Measurements from ENCODE around the gene TMEM132C.

Gene TMEM132C

DNA sequence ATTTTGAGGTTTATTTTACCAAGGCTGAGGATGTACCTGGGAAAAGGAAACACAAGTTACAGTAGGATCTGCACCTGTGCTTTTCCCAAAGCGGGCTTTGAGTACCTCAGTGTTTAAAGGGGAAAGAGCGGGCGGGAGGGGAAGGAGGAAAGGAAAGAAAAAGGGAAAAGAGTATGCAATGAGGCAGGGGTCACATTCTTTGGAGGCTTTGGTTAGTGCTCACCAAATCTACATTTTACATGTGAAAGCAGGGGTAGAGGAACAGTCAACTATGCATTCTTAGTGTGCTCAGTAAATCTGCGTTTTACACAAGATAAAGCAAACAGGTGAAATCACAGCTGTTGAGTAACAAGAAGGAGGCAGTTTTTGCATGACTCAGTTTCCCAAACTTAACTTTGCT lies 242.2 kb downstream of the TMEM132C start:
- no peak for DNase-seq

- DNase-seq = peak in 1 of 2 experiments; percentile 39
Observed at GRCh38 chr12:128510511-128510910, 243.5 kb downstream of the TMEM132C start.

- no peak for DNase-seq
Observed at GRCh38 chr12:128513331-128513730, 246.4 kb downstream of the TMEM132C start.

- no peak for DNase-seq
Observed at GRCh38 chr12:128513831-128514230, 246.9 kb downstream of the TMEM132C start.

DNA sequence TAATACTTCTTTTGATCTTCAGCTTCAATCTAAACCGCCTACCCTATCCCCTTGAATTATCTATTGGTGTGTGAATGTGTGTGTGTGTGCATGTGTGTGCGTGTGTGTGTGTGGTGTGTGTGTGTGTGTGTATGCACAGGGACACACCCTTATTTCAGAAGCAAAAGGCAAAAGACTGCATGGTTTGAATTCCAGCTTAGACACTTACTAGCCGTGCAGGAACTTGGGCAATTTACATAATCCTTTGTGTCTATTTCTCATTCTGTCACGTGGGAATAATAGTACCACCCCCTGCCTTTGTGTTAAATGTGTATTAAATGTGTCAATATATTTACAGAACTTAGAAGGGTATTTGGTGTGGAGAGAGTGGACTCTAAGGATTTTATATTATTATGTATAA lies 251.7 kb downstream of the TMEM132C start:
- DNase-seq = no peak

DNA sequence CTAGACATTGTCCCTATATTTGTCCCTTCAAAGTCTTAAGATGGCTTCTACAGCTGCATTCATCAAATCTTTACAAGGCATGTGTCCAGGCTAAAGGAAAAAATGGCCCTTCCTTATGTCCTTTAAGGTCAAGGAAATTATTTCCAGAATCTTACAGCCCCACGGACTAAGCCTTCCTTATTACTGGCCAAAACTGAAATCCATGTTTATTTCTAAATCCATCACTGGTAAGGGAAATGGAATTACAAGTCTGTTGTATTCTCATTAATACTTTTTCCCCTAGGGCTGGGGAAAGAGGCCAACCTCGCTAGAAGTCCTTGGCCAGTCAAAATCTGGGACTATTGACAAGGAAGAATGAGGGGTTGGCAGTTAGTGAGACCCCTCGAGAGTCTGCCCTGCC lies 252.5 kb downstream of the TMEM132C start:
- no peak for DNase-seq

GRCh38 chr12:128521981-128522380 lies 255.0 kb downstream of the TMEM132C start:
- DNase-seq = peak in 1 of 2 experiments; percentile 7

GRCh38 chr12:128524439-128524838 lies 257.5 kb downstream of the TMEM132C start:
- DNase-seq = no peak

GRCh38 chr12:128531170-128531569 lies 264.2 kb downstream of the TMEM132C start:
- no peak for DNase-seq

DNA sequence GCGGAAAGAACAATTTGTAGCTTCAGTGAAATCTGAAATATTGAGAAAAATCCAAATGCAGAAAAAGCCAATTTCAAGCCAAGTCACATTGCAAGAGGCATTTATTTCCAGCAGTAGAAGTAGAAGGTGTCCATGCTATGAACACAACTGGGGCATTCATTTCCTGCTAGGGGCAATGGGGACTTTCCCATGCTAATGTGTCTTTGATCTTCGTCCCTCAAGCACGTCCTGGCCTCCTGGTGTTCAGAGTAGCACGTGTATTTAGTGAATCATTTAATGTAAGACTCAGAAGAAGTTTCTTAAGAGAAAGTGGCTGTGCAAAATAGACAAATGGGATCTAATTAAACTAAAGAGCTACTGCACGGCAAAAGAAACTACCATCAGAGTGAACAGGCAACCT lies 267.9 kb downstream of the TMEM132C start:
- DNase-seq = no peak

- DNase-seq = no peak
Observed at GRCh38 chr12:128536810-128537209, 269.8 kb downstream of the TMEM132C start.

- DNase-seq = no peak
Observed at GRCh38 chr12:128537668-128538067, 270.7 kb downstream of the TMEM132C start.

DNA sequence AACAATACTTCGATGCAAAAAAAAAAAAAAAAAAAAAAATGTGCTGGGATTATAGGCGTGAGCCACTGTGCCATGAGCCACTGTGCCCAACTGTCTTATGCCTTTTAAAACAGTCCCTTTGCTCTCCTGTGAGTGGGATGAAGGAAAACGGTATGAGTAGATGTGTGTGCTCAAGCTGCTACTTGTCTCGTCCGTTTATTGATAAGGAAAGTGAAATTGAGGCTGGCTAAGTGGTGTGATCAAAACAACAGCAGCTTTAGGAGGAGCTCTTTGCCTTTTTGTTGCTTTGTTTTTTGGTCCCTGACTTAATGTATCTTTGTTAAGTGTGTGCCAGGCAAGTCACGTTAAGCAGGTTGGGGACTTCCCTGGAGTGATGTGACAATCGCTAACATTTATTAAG lies 275.9 kb downstream of the TMEM132C start:
- no peak for DNase-seq

DNA sequence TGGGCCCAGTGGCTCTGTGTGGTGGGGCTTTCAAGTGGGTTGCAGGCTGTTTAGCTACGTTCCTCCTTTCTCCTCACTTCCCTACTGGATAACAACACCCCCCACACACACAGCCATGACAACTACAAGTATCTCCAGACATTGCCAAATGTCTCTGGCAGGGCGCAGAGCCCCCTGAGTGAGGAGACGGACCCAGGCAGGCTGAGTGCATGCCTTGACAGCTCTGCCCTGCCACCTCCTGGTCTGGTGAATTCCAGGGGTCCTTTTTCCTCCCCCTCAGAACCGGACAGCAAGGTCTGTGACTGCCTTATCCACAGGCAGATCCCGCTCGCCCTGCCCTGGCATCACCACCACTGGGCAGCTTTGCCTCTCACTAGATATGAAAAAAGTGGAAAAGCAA lies 276.5 kb downstream of the TMEM132C start:
- DNase-seq = no peak

- DNase-seq = no peak
Observed at GRCh38 chr12:128543971-128544370, 277.0 kb downstream of the TMEM132C start.

GRCh38 chr12:128548949-128549348 lies 282.0 kb downstream of the TMEM132C start:
- DNase-seq = no peak

DNA sequence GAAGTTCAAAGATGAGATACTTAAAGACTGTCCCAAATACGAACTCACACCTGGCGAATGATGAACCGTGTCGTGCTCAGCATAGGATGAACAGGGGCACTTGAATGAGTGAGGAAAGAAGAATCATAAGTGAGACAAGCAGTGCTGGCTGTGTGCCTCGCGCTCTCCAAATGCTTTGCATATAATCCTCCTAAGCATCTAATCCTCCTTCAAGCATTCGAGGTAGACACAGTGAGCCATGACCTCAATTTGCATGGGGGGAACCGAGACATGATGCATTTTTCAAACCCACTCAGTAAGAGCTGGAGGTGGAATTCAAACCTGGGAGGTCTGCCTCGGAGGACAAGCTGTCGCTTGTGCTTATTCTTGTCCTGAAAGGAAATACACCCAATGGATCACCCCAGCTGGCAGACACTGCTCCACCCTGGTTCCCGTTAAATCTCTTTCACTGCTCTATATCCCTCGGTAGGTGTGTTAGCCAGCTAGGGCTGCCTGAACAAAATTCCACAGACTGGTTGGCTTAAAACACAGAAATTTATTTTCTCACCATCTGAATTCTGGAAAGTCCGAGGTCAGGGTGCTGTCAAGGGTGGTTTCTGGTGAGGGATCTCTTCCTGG lies 282.7 kb downstream of the TMEM132C start:
- no peak for DNase-seq

GRCh38 chr12:128551266-128551665 lies 284.3 kb downstream of the TMEM132C start:
- no peak for DNase-seq

- no peak for DNase-seq
Observed at GRCh38 chr12:128554546-128555304, 287.8 kb downstream of the TMEM132C start.

DNA sequence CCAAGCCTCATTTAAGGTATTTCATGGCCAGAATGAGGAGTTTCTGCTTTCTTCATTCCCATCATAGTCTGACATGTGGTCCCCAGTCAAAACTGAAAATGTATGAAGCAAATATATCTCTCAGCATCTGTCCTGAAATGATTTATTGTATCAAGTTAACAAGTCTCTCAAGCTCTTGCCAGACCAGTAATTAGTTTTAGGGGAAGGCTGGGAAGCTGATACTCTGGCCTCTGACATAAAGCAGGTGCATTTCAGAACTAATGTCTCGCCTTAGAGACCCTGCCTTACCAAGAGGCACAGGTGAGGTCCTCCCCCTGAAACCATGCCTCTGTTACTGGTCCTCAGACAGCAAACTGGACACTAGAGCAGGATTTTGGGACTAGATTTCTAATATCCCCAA lies 290.3 kb downstream of the TMEM132C start:
- DNase-seq = no peak

DNA sequence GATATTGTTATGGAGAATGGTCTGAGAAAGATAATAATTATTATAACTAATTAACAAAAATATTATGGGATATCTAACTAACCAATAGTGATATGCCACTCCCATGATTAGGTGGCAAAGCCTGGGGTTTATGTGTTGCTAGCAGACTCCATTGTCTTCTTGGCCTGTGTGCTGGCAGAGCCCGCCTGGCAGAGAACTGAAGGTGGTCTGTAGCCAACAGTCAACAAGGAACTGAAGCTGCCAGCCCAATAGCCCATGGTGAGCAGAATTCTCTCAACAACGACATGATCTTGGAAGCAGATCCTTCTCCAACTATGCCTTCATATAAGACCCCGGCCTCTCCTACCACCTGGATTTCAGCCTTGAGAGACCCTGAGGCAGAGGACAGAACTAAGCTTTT lies 298.0 kb downstream of the TMEM132C start:
- no peak for DNase-seq

GRCh38 chr12:128567730-128568129 lies 300.8 kb downstream of the TMEM132C start:
- DNase-seq = no peak

GRCh38 chr12:128570191-128571065 lies 303.5 kb downstream of the TMEM132C start:
- DNase-seq = no peak

All from cerebellar nuclear complex (tissue), 1 donor.